NCI-H2107 (cell line): ENCODE results near the gene ACAP3.
"Not testable (repeated sequence)": the region's sequence is repeated elsewhere in the genome, so short reads cannot be mapped to it uniquely, and the experiment has no call there.

Source experiments
- DNase-seq: peaks from one replicate; lab custom pipeline; 2025; lab: John Stamatoyannopoulos, UW

ACAP3 gene

GRCh38 chr1:1262758-1263157, 45.0 kb downstream of the ACAP3 start:
- no peak for DNase-seq

GRCh38 chr1:1262071-1262470, 45.7 kb downstream of the ACAP3 start:
- DNase-seq = no peak

- DNase-seq = no peak
These were observed 46.7 kb downstream of the ACAP3 start for GRCh38 chr1:1260843-1261560.

GRCh38 chr1:1259951-1260600, 47.7 kb downstream of the ACAP3 start:
- no peak for DNase-seq

GRCh38 chr1:1259540-1259939, 48.2 kb downstream of the ACAP3 start:
- DNase-seq = no peak

GRCh38 chr1:1259119-1259488, 48.6 kb downstream of the ACAP3 start:
- no peak for DNase-seq

- no peak for DNase-seq
These were observed 50.5 kb downstream of the ACAP3 start for GRCh38 chr1:1256956-1257871.

GRCh38 chr1:1255611-1256010, 52.1 kb downstream of the ACAP3 start:
- DNase-seq = no peak

- DNase-seq = no peak
These were observed 52.7 kb downstream of the ACAP3 start for GRCh38 chr1:1255078-1255477.

- DNase-seq = no peak
These were observed 53.1 kb downstream of the ACAP3 start for GRCh38 chr1:1254667-1254998.

GRCh38 chr1:1253972-1254666, 53.6 kb downstream of the ACAP3 start:
- no peak for DNase-seq

- DNase-seq = no peak
These were observed 54.4 kb downstream of the ACAP3 start for GRCh38 chr1:1253314-1253713.

GRCh38 chr1:1250786-1251284, 56.9 kb downstream of the ACAP3 start:
- no peak for DNase-seq

GRCh38 chr1:1248009-1248913, 59.5 kb downstream of the ACAP3 start:
- DNase-seq = not testable (repeated sequence)

GRCh38 chr1:1247341-1247913, 60.3 kb downstream of the ACAP3 start:
- DNase-seq = no peak

- DNase-seq = no peak
These were observed 61.0 kb downstream of the ACAP3 start, which contains the start of gene C1QTNF12 for GRCh38 chr1:1246577-1247340. C1QTNF12 (minus strand) TSS chr1:1246722; CDS start chr1:1246690, 32 bp downstream.

GRCh38 chr1:1245817-1246576, 61.7 kb downstream of the ACAP3 start:
- no peak for DNase-seq

GRCh38 chr1:1245178-1245816, 62.4 kb downstream of the ACAP3 start:
- no peak for DNase-seq
